NCI-H748 (cell line): ENCODE data around the gene ZFP42.
"Not testable (repeated sequence)": the region's sequence is repeated elsewhere in the genome, so short reads cannot be mapped to it uniquely, and the experiment has no call there.

ENCODE experiments used
- DNase-seq: peaks from one replicate; lab custom pipeline; 2025; ENCODE audit not compliant: unreplicated experiment; lab: John Stamatoyannopoulos, UW

The ZFP42 gene

GRCh38 chr4:187995322-187996207 lies at the start of gene ZFP42:
Gene ZFP42, plus strand, starts transcription at chr4:187995771. Its CDS starts 7,037 bp downstream, at chr4:188002808.
- no peak for DNase-seq

- DNase-seq = no peak
Measured at GRCh38 chr4:187961171-187961570, 34.4 kb upstream of the ZFP42 start.

- no peak for DNase-seq
Measured at GRCh38 chr4:187961961-187962360, 33.6 kb upstream of the ZFP42 start.

GRCh38 chr4:187962926-187963325 lies 32.6 kb upstream of the ZFP42 start:
- DNase-seq = no peak

GRCh38 chr4:187965726-187966125 lies 29.8 kb upstream of the ZFP42 start:
- DNase-seq = no peak

- no peak for DNase-seq
Measured at GRCh38 chr4:187972135-187972534, 23.4 kb upstream of the ZFP42 start.

GRCh38 chr4:187983746-187984145 lies 11.8 kb upstream of the ZFP42 start:
- no peak for DNase-seq

GRCh38 chr4:187992971-187993370 lies 2.6 kb upstream of the ZFP42 start:
- no peak for DNase-seq

GRCh38 chr4:187993827-187994226 lies 1.7 kb upstream of the ZFP42 start:
- peak; percentile 28 for DNase-seq

- no peak for DNase-seq
Measured at GRCh38 chr4:187996502-187997177, 1.1 kb downstream of the ZFP42 start.

- DNase-seq = not testable (repeated sequence)
Measured at GRCh38 chr4:187997991-187998390, 2.4 kb downstream of the ZFP42 start.

GRCh38 chr4:187999406-187999932 lies 3.9 kb downstream of the ZFP42 start:
- no peak for DNase-seq

GRCh38 chr4:188002323-188002722 lies 6.8 kb downstream of the ZFP42 start:
- no peak for DNase-seq

GRCh38 chr4:188002751-188003150 lies 7.2 kb downstream of the ZFP42 start:
- no peak for DNase-seq

GRCh38 chr4:188005561-188005960 lies 10.0 kb downstream of the ZFP42 start:
- no peak for DNase-seq

- no peak for DNase-seq
Measured at GRCh38 chr4:188006285-188006848, 10.8 kb downstream of the ZFP42 start.

- DNase-seq = peak; percentile 56
Measured at GRCh38 chr4:188008377-188008776, 12.8 kb downstream of the ZFP42 start.

- DNase-seq = no peak
Measured at GRCh38 chr4:188012426-188012945, 16.9 kb downstream of the ZFP42 start.

GRCh38 chr4:188015025-188015940 lies 19.7 kb downstream of the ZFP42 start:
- no peak for DNase-seq

GRCh38 chr4:188016754-188017153 lies 21.2 kb downstream of the ZFP42 start:
- DNase-seq = no peak
